HG03442 (cell line): ENCODE measurements around the gene FILIP1L.
A peak's percentile ranks its signal among the peaks of the same experiment; 100 is the strongest.

Experiments
- ATAC-seq: cut with Tn5 transposase; IDR thresholded peaks from one replicate; pipeline ENCODE4 v1.9.1; 2021; ENCODE audit warnings: mild to moderate bottlenecking, moderate library complexity; ENCODE audit not compliant: unreplicated experiment

The FILIP1L gene

GRCh38 chr3:99900248-99900647 is 214.1 kb downstream of the FILIP1L start:
- no peak for ATAC-seq

- no peak for ATAC-seq
Measured at GRCh38 chr3:99899603-99900002, 214.7 kb downstream of the FILIP1L start.

GRCh38 chr3:99896482-99896881 is 217.8 kb downstream of the FILIP1L start:
- no peak for ATAC-seq

- no peak for ATAC-seq
Measured at GRCh38 chr3:99895703-99896441, 218.4 kb downstream of the FILIP1L start.

- ATAC-seq: no peak
Measured at GRCh38 chr3:99895131-99895696, 219.1 kb downstream of the FILIP1L start.

- no peak for ATAC-seq
Measured at GRCh38 chr3:99892332-99892731, 222.0 kb downstream of the FILIP1L start.

GRCh38 chr3:99891610-99892285 is 222.6 kb downstream of the FILIP1L start:
- no peak for ATAC-seq

GRCh38 chr3:99885851-99886250 is 228.4 kb downstream of the FILIP1L start:
- ATAC-seq: no peak

- ATAC-seq: no peak
Measured at GRCh38 chr3:99885085-99885484, 229.2 kb downstream of the FILIP1L start.

GRCh38 chr3:99884484-99884883 is 229.8 kb downstream of the FILIP1L start:
- ATAC-seq: no peak

- ATAC-seq: no peak
Measured at GRCh38 chr3:99883693-99884092, 230.6 kb downstream of the FILIP1L start.

GRCh38 chr3:99883138-99883461 is 231.2 kb downstream of the FILIP1L start:
- ATAC-seq: no peak

GRCh38 chr3:99882436-99883137 is 231.7 kb downstream of the FILIP1L start:
- ATAC-seq: no peak

- ATAC-seq: no peak
Measured at GRCh38 chr3:99881121-99881524, 233.2 kb downstream of the FILIP1L start.

- ATAC-seq: no peak
Measured at GRCh38 chr3:99879275-99879674, 235.0 kb downstream of the FILIP1L start.

GRCh38 chr3:99878005-99878404 is 236.3 kb downstream of the FILIP1L start:
- peak; percentile 57 for ATAC-seq

GRCh38 chr3:99877031-99877579 is 237.2 kb downstream of the FILIP1L start:
- no peak for ATAC-seq

GRCh38 chr3:99875929-99876841 is 238.1 kb downstream of the FILIP1L start:
- ATAC-seq: peak; percentile 80

GRCh38 chr3:99875581-99875928 is 238.7 kb downstream of the FILIP1L start:
- no peak for ATAC-seq

- ATAC-seq: no peak
Measured at GRCh38 chr3:99874237-99875002, 239.9 kb downstream of the FILIP1L start.
